Peyer's patch (tissue), 4 donors: ENCODE results near the gene EML3.

Source experiments
- CTCF ChIP-seq, 6 experiments: fragments of 450-650 bp in 4 of 6; fragments of 200-600 bp in 2 of 6; sonication (generic) in 1 of 6; IDR thresholded peaks; one replicate each; pipeline ENCODE4 v1.5.1; 2017 to 2019; ENCODE audit warnings: antibody characterized with exemption in 6 of 6, mild to moderate bottlenecking in 3 of 6, moderate library complexity in 1 of 6
- POLR2A ChIP-seq, 2 donors: fragments of 450-650 bp; IDR thresholded peaks; one replicate each; pipeline ENCODE4 v1.5.1; 2017; ENCODE audit warnings: antibody characterized with exemption in 2 of 2, mild to moderate bottlenecking in 2 of 2, moderate library complexity in 2 of 2

GRCh38 chr11:62656796-62657429, 44.3 kb upstream of the EML3 start:
- TF ChIP-seq CTCF (IDR thresholded peaks at IDR 0.05) (no peak), POLR2A (IDR thresholded peaks at IDR 0.05) (no peak)
